Hair follicle dermal papilla cell (primary cell): ENCODE measurements around the gene DVL3. TPM values are rescaled to one million over a fixed set of nuclear protein-coding genes. Genes with fewer than 3 reads are reported as not detected.

ENCODE experiments used
- total RNA-seq: library from RNA; depleted of rRNA; stranded (reverse); fragments of >200 nt; gene quantifications from 2 replicates; pipeline ENCODE4 v1.2.3, GENCODE V29; 2012

The DVL3 gene
- 38.9 and 48.4 TPM in 2 replicates for total RNA-seq

DNA sequence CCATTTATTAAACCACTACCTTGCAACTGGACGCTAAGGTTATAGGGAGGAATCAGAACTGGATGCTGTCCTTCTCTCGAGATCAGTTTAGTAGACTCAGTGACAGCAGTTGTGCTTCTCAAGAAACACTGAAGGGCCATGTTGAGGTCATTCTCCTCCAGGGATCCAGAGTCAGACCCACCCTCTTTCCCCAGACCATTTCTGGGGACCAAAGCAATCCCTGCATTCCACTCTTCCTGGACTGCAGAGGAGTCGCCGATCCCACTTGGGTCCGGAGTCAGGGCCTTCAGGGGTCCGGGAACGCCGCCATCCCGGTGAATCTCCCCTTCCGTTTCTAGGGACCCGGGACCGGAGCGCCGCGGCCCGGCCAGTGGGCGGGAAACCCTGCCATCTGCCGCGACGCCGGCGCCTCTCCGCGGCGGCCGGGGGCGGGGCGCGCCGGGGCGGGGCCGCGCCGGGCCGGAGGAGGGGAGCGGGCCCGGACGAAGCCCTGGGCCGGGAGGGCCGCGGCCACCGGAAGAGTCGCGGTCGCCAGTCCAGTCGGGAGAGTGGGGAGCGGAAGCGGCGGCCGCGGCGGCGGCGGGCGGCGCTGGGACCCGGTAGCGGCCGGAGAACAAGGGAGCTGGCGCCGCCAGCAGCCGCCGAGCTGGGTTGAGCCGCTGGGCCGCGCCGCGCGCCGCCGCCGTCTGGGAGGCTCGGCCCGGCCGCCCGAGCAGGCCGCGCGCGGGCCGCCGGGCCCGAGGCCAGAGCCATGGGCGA lies at the start of gene DVL3:
Gene DVL3, plus strand, starts transcription at position 493 of the 759 bp plus-strand sequence. Its CDS starts 259 bp downstream, at position 752.

DNA sequence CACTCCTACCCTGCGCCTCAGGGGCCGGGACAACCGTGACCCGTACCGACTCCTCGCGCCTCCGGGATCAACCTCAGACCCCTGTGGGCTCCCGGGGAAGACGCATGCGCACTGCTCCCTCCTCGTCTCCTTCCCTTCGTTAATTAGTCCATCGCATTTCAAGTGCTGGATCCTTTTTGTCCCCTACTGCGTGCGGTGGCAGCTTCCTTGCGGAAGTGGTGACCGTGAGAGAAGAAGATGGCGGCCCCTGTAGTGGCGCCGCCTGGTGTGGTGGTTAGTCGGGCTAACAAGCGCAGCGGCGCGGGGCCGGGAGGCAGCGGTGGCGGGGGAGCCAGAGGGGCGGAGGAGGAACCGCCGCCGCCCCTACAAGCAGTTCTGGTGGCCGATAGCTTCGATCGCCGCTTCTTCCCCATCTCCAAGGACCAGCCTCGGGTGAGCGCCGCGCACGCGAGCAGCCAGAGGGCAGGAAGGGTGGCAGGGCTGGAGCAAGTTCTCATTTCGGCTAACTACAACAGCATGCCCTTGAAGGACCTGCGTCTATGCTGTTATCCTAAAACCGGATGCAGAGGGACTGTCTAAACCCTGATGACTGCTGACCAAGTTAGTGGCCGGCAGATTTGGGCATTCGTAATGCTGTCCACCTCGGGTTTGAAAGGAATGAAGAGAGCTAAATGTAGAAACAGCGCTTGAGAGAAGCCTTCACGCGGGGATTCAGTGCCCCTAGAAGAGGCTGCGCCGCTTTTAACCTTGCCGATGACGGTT lies 19.8 kb upstream of the DVL3 start, which contains the start of gene EIF2B5:
Gene EIF2B5, plus strand, starts transcription at position 210 of the 762 bp plus-strand sequence. Its CDS starts 28 bp downstream, at position 238.

DNA sequence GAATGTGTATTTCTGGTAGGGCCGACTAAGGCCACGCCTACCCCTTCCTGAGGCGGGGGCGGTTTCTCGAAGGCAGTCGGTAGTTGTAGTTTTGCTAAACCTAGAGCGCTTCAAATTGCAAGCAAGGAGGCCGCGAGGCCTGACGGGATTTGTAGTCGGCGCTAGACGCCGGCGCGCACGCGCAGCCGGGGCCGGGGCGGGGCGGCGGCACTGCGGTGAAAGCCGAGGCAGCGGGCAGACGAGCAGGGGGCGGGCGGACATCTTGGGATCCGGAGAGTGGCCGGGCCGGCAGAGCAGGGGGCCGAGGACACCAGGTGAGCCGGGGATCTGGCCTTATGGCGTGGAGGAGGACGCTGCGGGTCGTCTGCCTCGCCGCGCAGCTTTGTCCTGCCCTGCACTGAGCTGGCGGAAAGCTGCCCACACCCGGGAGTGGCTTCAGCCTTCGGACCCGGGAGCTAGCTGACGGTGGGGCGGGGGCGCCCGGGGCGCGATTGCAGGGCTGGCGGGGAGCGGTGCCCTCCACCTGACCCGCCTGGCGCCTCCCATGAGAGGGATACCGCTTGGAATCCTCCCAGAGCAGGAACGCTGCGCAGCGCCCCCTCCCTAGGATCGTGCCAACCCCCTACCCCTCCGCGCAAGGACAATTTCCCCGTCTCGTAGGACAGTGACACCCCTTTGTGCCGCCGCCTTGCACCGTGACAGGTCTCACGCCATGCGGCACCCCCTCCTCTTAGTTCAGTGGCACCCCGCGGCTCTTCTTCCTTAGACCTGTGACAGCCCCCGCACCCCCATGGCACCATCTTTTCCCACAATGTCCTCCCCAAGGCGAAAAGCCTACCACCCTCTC lies 19.7 kb downstream of the DVL3 start, which contains the start of gene AP2M1:
Gene AP2M1, plus strand, starts transcription at position 210 of the 847 bp plus-strand sequence. CDS start 2,139 bp downstream, outside the sequence.

DNA sequence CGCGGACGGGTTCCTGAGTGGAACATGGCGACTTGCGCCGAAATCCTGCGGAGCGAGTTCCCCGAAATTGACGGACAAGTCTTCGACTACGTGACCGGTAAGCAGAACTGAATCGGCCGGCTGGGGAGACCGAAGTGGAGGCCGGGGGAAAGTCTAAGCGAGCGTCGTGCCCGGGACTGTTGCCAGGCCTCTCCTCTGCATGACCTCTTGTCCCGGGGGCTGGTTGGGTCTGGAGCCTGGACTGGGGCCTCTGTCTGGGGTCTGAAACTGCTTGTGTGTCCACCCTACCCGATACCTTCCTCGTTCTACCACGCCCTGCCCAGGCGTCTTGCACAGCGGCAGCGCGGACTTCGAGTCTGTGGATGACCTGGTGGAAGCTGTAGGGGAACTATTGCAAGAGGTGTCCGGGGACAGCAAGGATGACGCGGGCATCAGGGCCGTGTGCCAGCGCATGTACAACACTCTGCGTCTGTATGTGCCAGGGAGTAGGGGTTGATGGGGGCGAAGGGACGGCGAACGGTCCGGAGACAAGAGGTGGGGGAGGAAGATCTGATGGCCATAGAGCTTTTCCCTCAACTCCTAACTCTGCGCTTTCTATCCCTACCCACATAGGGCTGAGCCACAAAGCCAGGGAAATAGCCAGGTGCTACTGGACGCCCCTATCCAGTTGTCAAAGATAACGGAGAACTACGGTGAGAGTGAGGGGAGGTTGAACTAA lies 31.2 kb downstream of the DVL3 start, which contains the start of gene ABCF3:
Gene ABCF3, plus strand, starts transcription at position 16 of the 718 bp plus-strand sequence. Its CDS starts 9 bp downstream, at position 25.

Other genes starting within 250 kb of the DVL3 start
- 13.0 and 20.6 TPM in 2 replicates for gene ABCC5, start 137.5 kb upstream of the DVL3 start, total RNA-seq
- not detected in 2 replicates for gene HTR3D, start 123.6 kb upstream of the DVL3 start, total RNA-seq
- gene HTR3C, start 102.3 kb upstream of the DVL3 start, total RNA-seq: not detected in 2 replicates
- gene HTR3E, start 58.3 kb upstream of the DVL3 start, total RNA-seq: not detected in 2 replicates
- 27.7 and 34.7 TPM in 2 replicates for gene EIF2B5, start 20.0 kb upstream of the DVL3 start, total RNA-seq
- gene AP2M1, start 19.5 kb downstream of the DVL3 start, total RNA-seq: 352 and 438 TPM in 2 replicates
- gene ABCF3, start 30.8 kb downstream of the DVL3 start, total RNA-seq: 43.1 and 51.6 TPM in 2 replicates
- gene VWA5B2, start 74.2 kb downstream of the DVL3 start, total RNA-seq: not detected in 2 replicates
- 25.5 and 28.2 TPM in 2 replicates for gene ALG3, start 93.6 kb downstream of the DVL3 start, total RNA-seq
- 4.7 TPM in 2 replicates for gene EEF1AKMT4, start 94.3 kb downstream of the DVL3 start, total RNA-seq
- gene CAMK2N2, start 106.2 kb downstream of the DVL3 start, total RNA-seq: 0.16 TPM in 1 of 2 replicates, not detected in the other
- gene ECE2, start 120.6 kb downstream of the DVL3 start, total RNA-seq: not detected in 2 replicates
- gene PSMD2, start 143.9 kb downstream of the DVL3 start, total RNA-seq: 213 and 248 TPM in 2 replicates
- 274 and 300 TPM in 2 replicates for gene EIF4G1, start 159.2 kb downstream of the DVL3 start, total RNA-seq
- 10.0 and 11.4 TPM in 2 replicates for gene FAM131A, start 182.2 kb downstream of the DVL3 start, total RNA-seq
- gene CLCN2, start 206.2 kb downstream of the DVL3 start, total RNA-seq: 3.8 and 5.2 TPM in 2 replicates
- gene POLR2H, start 206.3 kb downstream of the DVL3 start, total RNA-seq: 35.4 and 42.9 TPM in 2 replicates
- 0.12 TPM in 1 of 2 replicates, not detected in the other for gene THPO, start 222.8 kb downstream of the DVL3 start, total RNA-seq
- 0.36 and 0.65 TPM in 2 replicates for gene CHRD, start 224.7 kb downstream of the DVL3 start, total RNA-seq